Left renal pelvis (tissue), 4 donors: ENCODE results near the gene DSG4. TPM values are rescaled to one million over a fixed set of nuclear protein-coding genes. Genes with fewer than 3 reads are reported as not detected.

Experiments used
- DNase-seq, 4 donors: peaks; one replicate each; pipeline ENCODE4 v3.0.0-alpha.2; 2013; ENCODE audit warnings: low read depth in 4 of 4, low spot score in 3 of 4
- polyA plus RNA-seq, 4 donors: library from polyadenylated mRNA; unstranded; fragments of 120-200 nt; gene quantifications; one replicate each; pipeline ENCODE4 v1.2.1, GENCODE V29; 2013; ENCODE audit not compliant: insufficient read length in 4 of 4

The DSG4 gene
- polyA plus RNA-seq, 4 donors: 0.04 to 0.05 (median 0.04) TPM; not detected in 1

GRCh38 chr18:31441493-31441892 lies 64.9 kb downstream of the DSG4 start:
- DNase-seq: no peak

- no peak for DNase-seq
Measured at GRCh38 chr18:31444142-31444541, 67.6 kb downstream of the DSG4 start.

GRCh38 chr18:31445908-31446307 lies 69.3 kb downstream of the DSG4 start:
- DNase-seq: no peak

- DNase-seq: no peak
Measured at GRCh38 chr18:31446854-31447253, 70.3 kb downstream of the DSG4 start.

- no peak for DNase-seq
Measured at GRCh38 chr18:31447530-31448191, 71.1 kb downstream of the DSG4 start, which contains the start of gene DSG3. Gene DSG3, plus strand, starts transcription at chr18:31447741. Its CDS starts 137 bp downstream, at chr18:31447878.

- DNase-seq: no peak
Measured at GRCh38 chr18:31450409-31450808, 73.8 kb downstream of the DSG4 start.

- DNase-seq: no peak
Measured at GRCh38 chr18:31451625-31452024, 75.0 kb downstream of the DSG4 start.

- DNase-seq: no peak
Measured at GRCh38 chr18:31454066-31454708, 77.6 kb downstream of the DSG4 start.

Other genes starting within 250 kb of the DSG4 start
- gene DSC1, start 213.9 kb upstream of the DSG4 start, polyA plus RNA-seq: 1 to 10 TPM in 3 of 4 donors, under 1 TPM in 1; 0.14 to 2.9 (median 2.4) TPM
- under 1 TPM; 0.06 to 0.18 (median 0.08) TPM for gene DSG1, start 58.6 kb upstream of the DSG4 start, polyA plus RNA-seq
- not detected for gene DSG3, start 71.0 kb downstream of the DSG4 start, polyA plus RNA-seq
- 10 to 100 TPM; 12.3 to 58.3 (median 48.1) TPM for gene DSG2, start 121.4 kb downstream of the DSG4 start, polyA plus RNA-seq
- 10 to 100 TPM in 1 of 4 donors, under 1 TPM in 2, not detected in 1; 0.46 to 15.8 (median 0.50) TPM for gene TTR, start 215.1 kb downstream of the DSG4 start, polyA plus RNA-seq